HepG2 (cell line): ENCODE results near the gene CAMK2D. TPM values are rescaled to one million over a fixed set of nuclear protein-coding genes. Genes with fewer than 3 reads are reported as not detected.

Source experiments
- ATAC-seq: fragments of 200-7000 bp; cut with Tn5 transposase; 3 replicates; pipeline ENCODE4 v1.9.1; 2020; ENCODE audit warnings: mild to moderate bottlenecking, moderate library complexity
- BruUV-seq: library from RNA; stranded (reverse); fragments of 400-500 nt; replicated peaks from 2 replicates; lab custom pipeline; 2021; lab: Mats Ljungman, UMichigan
- CTCF ChIA-PET: fragments of 300-600 bp; formaldehyde crosslinking; extraction: SDS; loops from one replicate; lab custom pipeline; 2021; ENCODE audit warnings: low total read pairs, inconsistent platforms, low intra/inter-chr PET ratio; lab: Yijun Ruan, JAX
- POLR2A ChIA-PET: fragments of 350-600 bp; sonication (Branson Sonifier 250); formaldehyde crosslinking; loops from one replicate; lab custom pipeline; 2020; ENCODE audit warnings: antibody characterized with exemption, inconsistent platforms; lab: Yijun Ruan, JAX
- DNase-seq: peaks from one replicate; pipeline ENCODE4 v3.0.0-alpha.2; 2015; ENCODE audit warnings: low spot score
- FAIRE-seq: peaks from 3 replicates; lab custom pipeline; 2011; peaks lifted over from hg19 to GRCh38; lab: Jason Lieb, UNC
- H2AFZ ChIP-seq: one replicate; pipeline ENCODE4 v1.6.1; 2011; ENCODE audit warnings: low read length, inconsistent platforms
- H3K27ac ChIP-seq: fragments of 300-600 bp; 3 replicates; pipeline ENCODE4 v1.8.0; 2011; ENCODE audit warnings: mixed run types, mild to moderate bottlenecking, mixed read lengths, low read length, inconsistent platforms; ENCODE audit not compliant: insufficient read depth; ENCODE audit errors: extremely low read length
- H3K27me3 ChIP-seq, 2 experiments: fragments of 200-600 bp in 1 of 2; 2 replicates in 1 of 2; 3 replicates in 1 of 2; pipeline versions ENCODE4 v1.6.0 to v1.8.0; 2011; ENCODE audit warnings: low read length in 2 of 2, mild to moderate bottlenecking in 2 of 2, moderate library complexity in 2 of 2, inconsistent platforms in 1 of 2; ENCODE audit not compliant: insufficient read depth in 2 of 2, control insufficient read depth in 1 of 2
- H3K36me3 ChIP-seq, 2 experiments: fragments of 200-600 bp in 1 of 2; replicated peaks in 1 of 2; 2 replicates in 1 of 2; 3 replicates in 1 of 2; pipeline versions ENCODE4 v1.5.1 to v1.8.0; 2011; ENCODE audit warnings: low read length in 2 of 2, inconsistent platforms in 1 of 2; ENCODE audit not compliant: insufficient read depth in 2 of 2, control insufficient read depth in 1 of 2
- H3K4me1 ChIP-seq: 2 replicates; pipeline ENCODE4 v1.5.1; 2012; ENCODE audit warnings: low read length, inconsistent platforms; ENCODE audit not compliant: insufficient read depth
- H3K4me2 ChIP-seq: 2 replicates; pipeline ENCODE4 v1.6.0; 2011; ENCODE audit warnings: low read depth, low read length, inconsistent platforms
- H3K4me3 ChIP-seq, 3 experiments: fragments of 200-600 bp in 1 of 3; sonication (generic), shearing (Covaris generic) in 1 of 3; replicated peaks in 1 of 3; 2 replicates each; pipeline ENCODE4 v1.5.1; 2011 to 2016; ENCODE audit warnings: low read length in 3 of 3, inconsistent platforms in 2 of 3, low read depth in 2 of 3, mild to moderate bottlenecking in 2 of 3, control low read depth in 1 of 3, mixed read lengths in 1 of 3; ENCODE audit not compliant: insufficient read depth in 1 of 3
- H3K79me2 ChIP-seq: one replicate; pipeline ENCODE4 v1.6.1; 2011; ENCODE audit warnings: low read length, inconsistent platforms; ENCODE audit not compliant: insufficient read depth
- H3K9ac ChIP-seq: 2 replicates; pipeline ENCODE4 v1.6.0; 2011; ENCODE audit warnings: mild to moderate bottlenecking, low read depth, low read length, inconsistent platforms; ENCODE audit not compliant: insufficient read depth
- H3K9me3 ChIP-seq: 2 replicates; pipeline ENCODE4 v1.5.1; 2012; ENCODE audit warnings: mild to moderate bottlenecking, low read length
- H4K20me1 ChIP-seq: 2 replicates; pipeline ENCODE4 v1.6.0; 2011; ENCODE audit warnings: inconsistent platforms, mild to moderate bottlenecking, low read length, moderate library complexity; ENCODE audit not compliant: insufficient read depth
- ATF7-NPFF ChIP-seq: sonication (generic); formaldehyde crosslinking; IDR thresholded peaks from 2 replicates; pipeline ENCODE4 v1.8.1; 2023; ENCODE audit warnings: mild to moderate bottlenecking, low read depth, missing genetic modification reagents, moderate library complexity
- CSRNP2 ChIP-seq: sonication (generic); formaldehyde crosslinking; conservative IDR thresholded peaks from 2 replicates; pipeline ENCODE4 v1.8.0; 2022; ENCODE audit warnings: low read depth, missing genetic modification reagents
- GATAD2A ChIP-seq: IDR thresholded peaks from 2 replicates; pipeline ENCODE4 v1.6.1; 2016
- GTF2F1 ChIP-seq: fragments of 150-350 bp; IDR thresholded peaks from 2 replicates; pipeline ENCODE4 v1.6.1; 2014; ENCODE audit warnings: low read length
- KAT8 ChIP-seq: IDR thresholded peaks from 2 replicates; pipeline ENCODE4 v1.6.1; 2016; ENCODE audit warnings: missing genetic modification reagents, missing compliant biosample characterization
- PHF20 ChIP-seq: sonication (generic); formaldehyde crosslinking; IDR thresholded peaks from 2 replicates; pipeline ENCODE4 v1.5.0; 2020; ENCODE audit warnings: mild to moderate bottlenecking, missing genetic modification reagents
- SAFB2 ChIP-seq: sonication (generic); formaldehyde crosslinking; IDR thresholded peaks from 2 replicates; pipeline ENCODE4 v1.5.1; 2020; ENCODE audit warnings: missing genetic modification reagents, low read depth, mild to moderate bottlenecking, borderline replicate concordance
- THYN1 ChIP-seq: sonication (generic); formaldehyde crosslinking; IDR thresholded peaks from 2 replicates; pipeline ENCODE4 v1.8.1; 2023; ENCODE audit warnings: low read depth, mild to moderate bottlenecking, moderate library complexity, missing genetic modification reagents, borderline replicate concordance
- ZBTB25 ChIP-seq: IDR thresholded peaks from 2 replicates; pipeline ENCODE4 v1.6.1; 2018; ENCODE audit warnings: missing genetic modification reagents
- ZBTB46 ChIP-seq: sonication (generic); formaldehyde crosslinking; IDR thresholded peaks from 2 replicates; pipeline ENCODE4 v1.4.0; 2020; ENCODE audit warnings: mild to moderate bottlenecking, missing genetic modification reagents, borderline replicate concordance
- ZNF234 ChIP-seq: sonication (generic); formaldehyde crosslinking; conservative IDR thresholded peaks from 2 replicates; pipeline ENCODE4 v1.5.1; 2020; ENCODE audit warnings: mild to moderate bottlenecking, missing genetic modification reagents
- ZNF512 ChIP-seq: sonication (generic); formaldehyde crosslinking; IDR thresholded peaks from 2 replicates; pipeline ENCODE4 v1.4.0; 2020; ENCODE audit warnings: mild to moderate bottlenecking, missing genetic modification reagents
- ZNF574 ChIP-seq: sonication (generic); formaldehyde crosslinking; IDR thresholded peaks from 2 replicates; pipeline ENCODE4 v1.4.0; 2020; ENCODE audit warnings: missing genetic modification reagents
- ZNF782 ChIP-seq: sonication (generic); formaldehyde crosslinking; IDR thresholded peaks from 2 replicates; pipeline ENCODE4 v1.4.0; 2020; ENCODE audit warnings: missing genetic modification reagents, mild to moderate bottlenecking, borderline replicate concordance
- ZNF879 ChIP-seq: sonication (generic); formaldehyde crosslinking; IDR thresholded peaks from 2 replicates; pipeline ENCODE4 v1.8.1; 2023; ENCODE audit warnings: missing genetic modification reagents
- WGBS: methylation state at CpG from one replicate; pipeline ENCODE4 v1.1.6; 2017; ENCODE audit warnings: low lambda C conversion rate; 5-methylcytosine and 5-hydroxymethylcytosine counted together
- in situ Hi-C: cut with HindIII; loops from 2 replicates; pipeline ENCODE4 v1.10.0; 2017; ENCODE audit warnings: low pct_unique_long_range_greater_than_20kb; ENCODE audit not compliant: extremely low pct_ligation_motif_present
- intact Hi-C: fragments of 100-400 bp; cut with micrococcal nuclease; formaldehyde crosslinking; loops from one replicate; pipeline ENCODE4 v1.10.0; 2022; ENCODE audit not compliant: unreplicated experiment
- polyA plus RNA-seq, 8 experiments: library from polyadenylated mRNA; depleted of rRNA in 3 of 8; stranded (reverse) in 7 of 8; unstranded in 1 of 8; fragments of >200 nt; fragmentation: Illumina TruSeq in 4 of 8; extraction: Trizol in 4 of 8; gene quantifications; 2 replicates each; pipeline versions ENCODE4 v1.2.1 to v1.2.3, GENCODE V29; 2011 to 2016; ENCODE audit warnings: low read depth in 4 of 8, missing spikeins in 1 of 8, mixed read lengths in 1 of 8; ENCODE audit not compliant: insufficient read depth in 1 of 8
- total RNA-seq, 5 experiments: library from RNA; depleted of rRNA; stranded (reverse); fragments of >200 nt; fragmentation: Illumina TruSeq; extraction: Trizol; gene quantifications; 2 replicates each; pipeline ENCODE4 v1.2.3, GENCODE V29; 2016; ENCODE audit warnings: low read depth in 1 of 5

Gene CAMK2D
- total and polyA plus RNA-seq, 2 of the 13 experiments (the other 11 are each of a cell fraction or from before 2014, with no cell fraction given) = 18.0 to 65.4 TPM

- no TSS peak for BruUV-seq
- no peak overlapping the region for H3K9ac ChIP-seq
- in situ Hi-C loops = no loop called here
- H3K9me3 ChIP-seq = no peaks in the 10 kb centered on the region
- peaks cover 0 to 3% of the 10 kb centered on the region in 2 experiments; a peak in 1 of 5 replicates for H3K36me3 ChIP-seq
- ATAC-seq (no peak), FAIRE-seq (no peak), DNase-seq (no peak)
- intact Hi-C loops = no loop called here
- no peaks in the 10 kb centered on the region for H3K27me3 ChIP-seq
- H3K4me2 ChIP-seq = no peak overlapping the region
- ChIA-PET CTCF (no interaction called here), POLR2A (no interaction called here)
- H3K27ac ChIP-seq = no peak overlapping the region
- no peaks in the 10 kb centered on the region for H3K4me1 ChIP-seq
- WGBS = 95% methylated on average over 3 of the region's 4 CpGs
- no peak overlapping the region for H3K4me3 ChIP-seq
- H2AFZ ChIP-seq = no peak overlapping the region
- H4K20me1 ChIP-seq = no peaks in the 10 kb centered on the region
- no peaks in the 10 kb centered on the region for H3K79me2 ChIP-seq
- TF ChIP-seq ZBTB25 (CRISPR knock-in tag) (no peak), GTF2F1 (no peak), GATAD2A (CRISPR knock-in tag) (no peak), THYN1 (CRISPR knock-in tag) (no peak), ZBTB46 (no peak), KAT8 (no peak), PHF20 (CRISPR knock-in tag) (no peak), ZNF782 (CRISPR knock-in tag) (no peak), ZNF234 (no peak), ZNF574 (no peak), SAFB2 (no peak), ATF7-NPFF (no peak), CSRNP2 (no peak), ZNF512 (CRISPR knock-in tag) (no peak), ZNF879 (CRISPR knock-in tag) (no peak)
These were observed 205.0 kb downstream of the CAMK2D start for GRCh38 chr4:113556382-113557134.
